Motor neuron (in vitro differentiated cells): ENCODE data around the gene TEX9. TPM values are rescaled to one million over a fixed set of nuclear protein-coding genes. Genes with fewer than 3 reads are reported as not detected.
"Not testable (repeated sequence)": the region's sequence is repeated elsewhere in the genome, so short reads cannot be mapped to it uniquely, and the experiment has no call there.

Experiments used
- ATAC-seq, 8 experiments: fragments of 200-7000 bp; cut with Tn5 transposase; replicated peaks in 6 of 8; 2 replicates each; pipeline ENCODE4 v1.8.0; 2021; ENCODE audit warnings: mild to moderate bottlenecking in 8 of 8, moderate library complexity in 8 of 8
- H3K27ac ChIP-seq, 2 donors: fragments of 250-450 bp; sonication (Bioruptor Pico); 2 replicates each; pipeline ENCODE4 v1.9.0; 2021; ENCODE audit warnings: antibody characterized with exemption in 2 of 2, mild to moderate bottlenecking in 2 of 2, moderate library complexity in 1 of 2
- H3K4me1 ChIP-seq, 2 donors: fragments of 250-450 bp; sonication (Bioruptor Pico); replicated peaks in 1 of 2; 2 replicates each; pipeline ENCODE4 v1.6.1; 2021; ENCODE audit warnings: antibody characterized with exemption in 2 of 2, mild to moderate bottlenecking in 2 of 2, moderate library complexity in 1 of 2
- H3K4me3 ChIP-seq, 5 donors: fragments of 250-450 bp; sonication (Bioruptor Pico); 2 replicates each; pipeline ENCODE4 v1.9.0; 2021; ENCODE audit warnings: antibody characterized with exemption in 5 of 5, mild to moderate bottlenecking in 5 of 5, moderate library complexity in 4 of 5
- WGBS, 10 experiments: fragments of 450-650 bp; shearing (Covaris generic); methylation state at CpG; one replicate each; pipeline ENCODE4 v1.0.0; 2022; 5-methylcytosine and 5-hydroxymethylcytosine counted together
- in situ Hi-C, 9 experiments: fragments of 400-800 bp; cut with MboI; loops; one replicate each; pipeline ENCODE4 v1.15.0; 2021; ENCODE audit warnings: low sequenced_read_pairs in 9 of 9, low pct_unique_long_range_greater_than_20kb in 2 of 9; ENCODE audit not compliant: unreplicated experiment in 9 of 9
- total RNA-seq, 8 experiments: library from RNA; unstranded; fragments of 300-600 nt; gene quantifications; 2 replicates each; pipeline versions ENCODE4 v1.2.3 to v1.2.4, GENCODE V29; 2022

The TEX9 gene
- total RNA-seq, 8 experiments from 2014 or later = 4.6 to 68.4 (median 16.6) TPM

- no peak for ATAC-seq
- no peak overlapping the region for H3K4me3 ChIP-seq
- in situ Hi-C loops = no loop called here
- 56 to 100% (median 70%) methylated on average over 2 of the region's 2 CpGs; no CpG with 5 or more reads in 1 of the 10 experiments for WGBS, 10 experiments
- H3K27ac ChIP-seq = no peak overlapping the region
- peaks cover 4 to 21% of the 10 kb centered on the region in 2 donors for H3K4me1 ChIP-seq
These were observed 6.4 kb downstream of the TEX9 start for GRCh38 chr15:56371495-56372147.

DNA sequence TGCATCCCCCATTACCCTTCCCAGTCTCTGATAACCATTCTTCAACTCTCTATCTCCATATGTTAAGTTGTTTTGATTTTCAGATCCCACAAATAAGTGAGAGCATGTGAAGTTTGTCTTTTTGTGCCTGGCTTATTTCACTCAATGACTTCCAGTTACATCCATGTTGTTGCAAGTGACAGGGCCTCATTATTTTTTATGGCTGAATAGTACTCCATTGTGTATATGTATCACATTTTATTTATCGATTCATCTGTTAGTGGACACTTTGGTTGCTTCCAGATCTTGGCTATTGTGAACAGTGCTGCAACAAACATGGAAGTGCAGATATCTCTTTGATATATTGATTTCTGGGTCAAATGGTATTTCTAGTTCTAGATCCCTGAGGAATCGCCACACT lies 9.5 kb downstream of the TEX9 start:
- in situ Hi-C loops, H3K27ac ChIP-seq, H3K4me1 ChIP-seq, H3K4me3 ChIP-seq, ATAC-seq: not testable (repeated sequence)
- WGBS, 10 experiments = 40 to 100% (median 100%) methylated on average over 1 of the region's 2 CpGs; no CpG with 5 or more reads in 4 of the 10 experiments

DNA sequence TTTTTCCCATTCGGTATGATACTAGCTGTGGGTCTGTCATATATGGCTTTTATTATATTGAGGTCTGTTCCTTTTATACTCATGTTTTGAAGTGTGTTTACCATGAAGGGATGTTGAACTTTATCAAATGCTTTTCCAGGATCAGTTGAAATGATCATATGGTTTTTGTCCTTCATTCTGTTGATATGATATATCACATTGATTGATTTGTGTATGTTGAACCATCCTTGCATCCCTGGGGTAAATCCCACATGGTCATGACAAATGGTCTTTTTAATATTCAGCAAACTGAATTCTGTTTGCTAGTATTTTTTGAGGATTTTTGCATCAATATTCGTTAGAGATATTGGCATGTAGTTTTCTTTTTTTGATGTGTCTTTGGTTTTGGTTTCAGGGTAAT lies 12.6 kb downstream of the TEX9 start:
- whole genome bisulfite sequencing, 10 experiments = 33 to 100% (median 96%) methylated on average over 1 to 2 of the region's 2 CpGs
- in situ Hi-C loops = not testable (repeated sequence)

DNA sequence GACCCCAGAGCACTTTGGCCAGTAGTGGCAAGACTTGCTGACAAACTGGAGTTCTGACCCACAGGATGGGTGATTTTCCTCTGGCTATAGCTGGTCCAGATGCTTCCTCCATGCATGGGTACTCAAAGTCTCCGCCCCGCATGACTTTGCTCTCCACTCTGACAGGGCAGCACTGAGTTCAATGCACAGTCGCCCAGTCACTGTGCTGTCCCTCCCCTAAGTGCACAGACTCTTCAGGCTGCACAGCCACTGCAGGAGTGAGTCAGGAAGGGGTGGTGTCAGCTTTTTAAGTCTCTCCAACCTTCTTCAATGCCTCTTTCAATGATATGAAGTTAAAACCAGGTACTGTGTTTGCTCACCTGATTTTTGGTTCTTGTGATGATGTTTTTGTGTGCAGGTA lies 17.8 kb downstream of the TEX9 start:
- ATAC-seq = peak in 2 of 8 experiments; percentile 97 to 100
- Histone ChIP-seq H3K4me1 (no peaks in the 10 kb centered on the region), H3K27ac (no peak overlapping the region), H3K4me3 (no peak overlapping the region)
- 70 to 100% (median 95%) methylated on average over 1 to 3 of the region's 3 CpGs; no CpG with 5 or more reads in 4 of the 10 experiments for WGBS, 10 experiments
- in situ Hi-C loops = no loop called here

More for the DNA sequence above, 12.6 kb downstream of the TEX9 start:
- H3K27ac ChIP-seq, H3K4me3 ChIP-seq, H3K4me1 ChIP-seq, ATAC-seq: not testable (repeated sequence)

GRCh38 chr15:56385908-56386307 lies 20.7 kb downstream of the TEX9 start:
- 22 to 100% (median 86%) methylated on average over 1 to 3 of the region's 3 CpGs; no CpG with 5 or more reads in 1 of the 10 experiments for WGBS, 10 experiments
- no peaks in the 10 kb centered on the region for H3K4me1 ChIP-seq
- H3K4me3 ChIP-seq = no peak overlapping the region
- ATAC-seq = no peak
- in situ Hi-C loops = no loop called here
- no peak overlapping the region for H3K27ac ChIP-seq

DNA sequence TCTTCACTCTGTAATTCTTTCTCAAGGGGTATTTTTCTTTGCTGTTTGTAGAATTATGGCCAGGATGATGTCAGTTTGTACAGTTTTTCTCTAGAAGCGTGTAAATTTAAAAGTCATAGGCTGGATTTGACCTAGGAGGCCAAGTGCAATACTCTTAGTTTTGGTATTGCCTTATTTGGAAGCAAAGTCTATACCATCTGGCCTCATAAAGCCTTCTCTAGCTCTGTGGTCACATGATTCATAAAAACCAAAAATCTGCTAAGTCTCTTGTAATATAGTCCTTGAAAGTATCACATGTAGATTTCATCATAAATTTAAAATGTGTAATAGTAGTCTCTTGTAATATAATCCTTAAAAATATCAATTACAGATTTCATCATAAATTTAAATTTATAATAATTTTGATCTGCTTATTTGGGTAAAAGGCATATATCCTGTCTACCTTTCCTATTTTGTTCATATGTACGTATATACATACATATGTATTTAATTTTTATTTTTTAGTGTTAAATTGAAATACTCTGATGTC lies 25.6 kb downstream of the TEX9 start:
- Histone ChIP-seq H3K4me3 (no peak overlapping the region), H3K27ac (no peak overlapping the region), H3K4me1 (no peaks in the 10 kb centered on the region)
- in situ Hi-C loops = no loop called here
- ATAC-seq = no peak
- 74 to 100% (median 93%) methylated on average over 1 to 2 of the region's 2 CpGs for WGBS, 10 experiments

- Histone ChIP-seq H3K4me1 (no peaks in the 10 kb centered on the region), H3K27ac (no peak overlapping the region), H3K4me3 (no peak overlapping the region)
- ATAC-seq = no peak
- in situ Hi-C loops = no loop called here
- WGBS, 10 experiments = 83 to 100% (median 100%) methylated on average over 1 of the region's 1 CpG; no CpG with 5 or more reads in 3 of the 10 experiments
These were observed 28.1 kb downstream of the TEX9 start for GRCh38 chr15:56393277-56393676.

DNA sequence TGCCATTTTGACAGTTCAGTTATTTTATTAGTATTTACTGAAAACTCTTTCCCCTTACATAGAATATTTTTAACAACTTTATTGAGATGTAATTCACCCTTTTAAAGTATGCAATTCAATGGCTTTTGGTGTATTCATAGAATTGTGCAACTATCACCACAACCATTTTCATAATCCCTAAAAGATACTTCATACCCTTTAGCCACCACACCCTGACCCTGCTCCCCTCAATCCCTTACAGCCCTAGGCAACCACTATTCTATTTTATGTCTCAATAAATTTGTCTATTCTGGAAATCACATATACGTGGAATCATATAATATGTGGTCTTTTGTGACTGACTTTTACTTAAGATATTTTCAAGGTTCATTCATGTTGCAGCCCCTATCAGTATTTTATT lies 29.7 kb downstream of the TEX9 start:
- 0 to 100% (median 73%) methylated on average over 1 of the region's 1 CpG; no CpG with 5 or more reads in 2 of the 10 experiments for WGBS, 10 experiments
- H3K4me1 ChIP-seq = no peaks in the 10 kb centered on the region
- H3K27ac ChIP-seq = no peak overlapping the region
- H3K4me3 ChIP-seq = no peak overlapping the region
- in situ Hi-C loops = no loop called here
- ATAC-seq = peak in 3 of 8 experiments; percentile 50 to 67 (median 51)

GRCh38 chr15:56397325-56397724 lies 32.1 kb downstream of the TEX9 start:
- H3K4me1 ChIP-seq, H3K4me3 ChIP-seq, ATAC-seq, H3K27ac ChIP-seq, in situ Hi-C loops: not testable (repeated sequence)
- 67 to 100% (median 94%) methylated on average over 1 to 3 of the region's 3 CpGs; no CpG with 5 or more reads in 1 of the 10 experiments for WGBS, 10 experiments

- 80 to 97% (median 85%) methylated on average over 1 to 6 of the region's 11 CpGs; no CpG with 5 or more reads in 7 of the 10 experiments for WGBS, 10 experiments
- ATAC-seq, H3K4me1 ChIP-seq, H3K4me3 ChIP-seq, in situ Hi-C loops, H3K27ac ChIP-seq: not testable (repeated sequence)
These were observed 34.0 kb downstream of the TEX9 start for GRCh38 chr15:56399209-56399608.

GRCh38 chr15:56410721-56411120 lies 45.5 kb downstream of the TEX9 start:
- Histone ChIP-seq H3K27ac (no peak overlapping the region), H3K4me3 (no peak overlapping the region), H3K4me1 (no peaks in the 10 kb centered on the region)
- no peak for ATAC-seq
- in situ Hi-C loops = no loop called here

DNA sequence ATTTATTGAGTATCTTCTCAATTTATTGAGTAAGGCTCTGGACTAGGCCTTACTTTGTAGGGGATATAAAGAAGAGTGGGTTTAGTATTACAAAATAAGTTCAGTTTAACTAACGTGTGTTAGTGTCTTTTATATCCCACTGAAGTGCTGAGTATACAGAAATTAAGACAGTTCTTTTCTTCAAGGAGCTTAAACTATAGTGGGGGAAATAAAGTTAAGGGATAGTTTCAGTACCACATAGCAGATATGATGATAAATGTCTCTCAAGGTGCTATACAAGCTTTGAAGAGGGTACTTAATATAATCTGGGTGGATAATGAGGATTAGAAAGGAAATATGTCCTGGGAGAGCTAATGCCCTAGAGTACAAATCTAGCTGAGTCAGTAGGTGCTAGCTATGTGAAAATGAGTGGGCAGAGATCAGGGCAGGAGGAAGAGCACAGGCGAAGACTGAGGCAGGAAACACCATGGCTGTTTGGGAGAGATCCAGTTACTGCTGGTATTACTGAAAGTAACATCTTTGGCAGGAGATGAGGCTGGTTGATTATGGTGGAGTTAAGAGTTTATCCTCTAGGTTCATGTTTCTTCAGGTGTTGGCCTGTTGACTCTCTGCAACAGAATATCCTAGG lies 46.0 kb downstream of the TEX9 start:
- Histone ChIP-seq H3K27ac (no peak overlapping the region), H3K4me1 (no peaks in the 10 kb centered on the region), H3K4me3 (no peak overlapping the region)
- ATAC-seq = no peak
- WGBS, 10 experiments = 39 to 100% (median 72%) methylated on average over 1 to 2 of the region's 2 CpGs; no CpG with 5 or more reads in 2 of the 10 experiments
- in situ Hi-C loops = no loop called here

DNA sequence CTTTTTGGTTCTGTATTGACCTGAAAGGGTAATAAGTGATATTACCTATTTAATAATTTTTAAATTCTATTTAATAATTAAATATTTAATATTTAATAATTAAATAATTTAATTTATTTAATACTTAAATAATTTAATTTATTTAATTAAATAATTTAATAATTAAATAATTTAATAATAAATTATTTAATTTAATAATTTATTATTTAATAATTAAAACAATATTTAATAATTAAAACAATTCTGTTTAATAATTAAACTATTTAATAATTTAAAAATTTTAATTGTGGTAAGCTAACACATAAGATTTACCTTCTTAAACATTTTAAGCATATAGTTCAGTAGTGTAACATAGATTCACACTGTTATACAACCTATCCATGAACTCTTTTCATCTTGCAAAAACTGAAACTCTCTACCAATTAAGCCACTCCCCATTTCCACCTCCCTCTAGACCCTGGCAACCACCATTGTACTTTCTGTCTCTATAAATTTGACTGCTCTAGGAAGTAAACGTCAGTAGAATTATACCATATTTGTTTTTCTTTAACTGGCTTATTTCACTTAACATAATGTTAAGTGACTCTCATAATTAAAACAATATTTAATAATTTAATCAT lies 48.0 kb downstream of the TEX9 start:
- H3K4me1 ChIP-seq, H3K27ac ChIP-seq, ATAC-seq, in situ Hi-C loops, H3K4me3 ChIP-seq: not testable (repeated sequence)
- WGBS, 10 experiments = no CpG with 5 or more reads among the region's 1 CpG
